ENCODE data around the gene IRF2. TPM values are rescaled to one million over a fixed set of nuclear protein-coding genes. Genes with fewer than 3 reads are reported as not detected.
A peak's percentile ranks its signal among the peaks of the same experiment; 100 is the strongest.

The IRF2 gene
- total and polyA plus RNA-seq, 2 experiments from 2014 or later, result 12.8 to 14.2 TPM

- Histone ChIP-seq H3K79me2 (ENCODE audit: insufficient read depth) (peaks cover 61% of the 10 kb centered on the region), H3K36me3 (ENCODE audit: low read depth) (no peaks in the 10 kb centered on the region), H3K9ac (peak overlapping the region; percentile 97), H3K9me3 (ENCODE audit: low read depth) (no peaks in the 10 kb centered on the region), H4K20me1 (ENCODE audit: insufficient read depth) (no peaks in the 10 kb centered on the region), H3K9me2 (ENCODE audit: insufficient read depth) (no peaks in the 10 kb centered on the region), H3K27me3 (replicated peaks; ENCODE audit: insufficient read depth) (no peaks in the 10 kb centered on the region), H3K27ac (peak overlapping the region; percentile 94), H3K4me1 (ENCODE audit: insufficient read depth) (peaks cover 19% of the 10 kb centered on the region), H3K4me3 (peak overlapping the region; percentile 99), H2AFZ (peak overlapping the region; percentile 80), H3K4me2 (ENCODE audit: unreplicated experiment) (peak overlapping the region; percentile 91), H3F3A (ENCODE audit: insufficient read depth) (peaks cover 15% of the 10 kb centered on the region)
- WGBS, 2 experiments (ENCODE audit: low coverage in 1 of 2, low lambda C conversion rate in 2 of 2, missing lambda C conversion rate in 2 of 2), result 1 to 2% methylated on average over 27 to 51 of the region's 65 CpGs
- peak; percentile 70 for DNase-seq
- TF ChIP-seq EZH2phosphoT487 (IDR thresholded peaks at IDR 0.05; ENCODE audit: insufficient read depth, low read depth), result no peak
- TF ChIP-seq EZH2 (IDR thresholded peaks at IDR 0.05; ENCODE audit: insufficient read depth, poor library complexity, severe bottlenecking), result no peak
- in situ Hi-C loops (cut with MboI), result no loop called here
These were observed 669 bp downstream of the IRF2 start for GRCh38 chr4:184473499-184474262.

GRCh38 chr4:184472614-184473498 is 1.5 kb downstream of the IRF2 start:
- Histone ChIP-seq H3K79me2 (ENCODE audit: insufficient read depth) (peaks cover 69% of the 10 kb centered on the region), H3K4me2 (ENCODE audit: unreplicated experiment) (peak overlapping the region; percentile 88), H3K9me3 (ENCODE audit: low read depth) (no peaks in the 10 kb centered on the region), H3K36me3 (ENCODE audit: low read depth) (no peaks in the 10 kb centered on the region), H3K9ac (peak overlapping the region; percentile 97), H3K4me3 (peak overlapping the region; percentile 99), H3K27me3 (replicated peaks; ENCODE audit: insufficient read depth) (no peaks in the 10 kb centered on the region), H4K20me1 (ENCODE audit: insufficient read depth) (no peaks in the 10 kb centered on the region), H3K4me1 (ENCODE audit: insufficient read depth) (peaks cover 19% of the 10 kb centered on the region), H2AFZ (peak overlapping the region; percentile 90), H3F3A (ENCODE audit: insufficient read depth) (peaks cover 15% of the 10 kb centered on the region), H3K9me2 (ENCODE audit: insufficient read depth) (no peaks in the 10 kb centered on the region), H3K27ac (peak overlapping the region; percentile 94)
- TF ChIP-seq EZH2 (IDR thresholded peaks at IDR 0.05; ENCODE audit: insufficient read depth, poor library complexity, severe bottlenecking) (no peak), EZH2phosphoT487 (IDR thresholded peaks at IDR 0.05; ENCODE audit: insufficient read depth, low read depth) (no peak)
- DNase-seq, result peak; percentile 88
- in situ Hi-C loops (cut with MboI), result no loop called here
- 1 to 2% methylated on average over 38 to 57 of the region's 104 CpGs for WGBS, 2 experiments (ENCODE audit: low coverage in 1 of 2, low lambda C conversion rate in 2 of 2, missing lambda C conversion rate in 2 of 2)

- TF ChIP-seq EZH2 (IDR thresholded peaks at IDR 0.05; ENCODE audit: insufficient read depth, poor library complexity, severe bottlenecking), result no peak
- TF ChIP-seq EZH2phosphoT487 (IDR thresholded peaks at IDR 0.05; ENCODE audit: insufficient read depth, low read depth), result no peak
- no peaks in the 10 kb centered on the region for H4K20me1 ChIP-seq (ENCODE audit: insufficient read depth)
- peak overlapping the region; percentile 88 for H3K4me2 ChIP-seq (ENCODE audit: unreplicated experiment)
- no peaks in the 10 kb centered on the region for H3K9me2 ChIP-seq (ENCODE audit: insufficient read depth)
- peak overlapping the region; percentile 97 for H3K9ac ChIP-seq
- peaks cover 19% of the 10 kb centered on the region for H3K4me1 ChIP-seq (ENCODE audit: insufficient read depth)
- peak overlapping the region; percentile 90 for H2AFZ ChIP-seq
- no peaks in the 10 kb centered on the region for H3K27me3 ChIP-seq (replicated peaks; ENCODE audit: insufficient read depth)
- no peaks in the 10 kb centered on the region for H3K9me3 ChIP-seq (ENCODE audit: low read depth)
- DNase-seq, result peak; percentile 70
- H3K79me2 ChIP-seq (ENCODE audit: insufficient read depth), result peaks cover 78% of the 10 kb centered on the region
- peaks cover 15% of the 10 kb centered on the region for H3F3A ChIP-seq (ENCODE audit: insufficient read depth)
- H3K4me3 ChIP-seq, result peak overlapping the region; percentile 99
- peak overlapping the region; percentile 94 for H3K27ac ChIP-seq
- WGBS, 2 experiments (ENCODE audit: low coverage in 1 of 2, low lambda C conversion rate in 2 of 2, missing lambda C conversion rate in 2 of 2), result 8 to 10% methylated on average over 13 of the region's 13 CpGs
- in situ Hi-C loops (cut with MboI), result no loop called here
- no peaks in the 10 kb centered on the region for H3K36me3 ChIP-seq (ENCODE audit: low read depth)
These were observed 2.3 kb downstream of the IRF2 start for GRCh38 chr4:184471881-184472613.

GRCh38 chr4:184470785-184471110 is 3.6 kb downstream of the IRF2 start:
- Histone ChIP-seq H3K4me1 (ENCODE audit: insufficient read depth) (peaks cover 16% of the 10 kb centered on the region), H3K4me3 (no peak overlapping the region), H3K9me2 (ENCODE audit: insufficient read depth) (no peaks in the 10 kb centered on the region), H3K9me3 (ENCODE audit: low read depth) (no peaks in the 10 kb centered on the region), H4K20me1 (ENCODE audit: insufficient read depth) (no peaks in the 10 kb centered on the region), H3K27me3 (replicated peaks; ENCODE audit: insufficient read depth) (no peaks in the 10 kb centered on the region), H3F3A (ENCODE audit: insufficient read depth) (peaks cover 15% of the 10 kb centered on the region), H3K27ac (no peak overlapping the region), H3K36me3 (ENCODE audit: low read depth) (no peaks in the 10 kb centered on the region), H3K4me2 (ENCODE audit: unreplicated experiment) (no peak overlapping the region), H2AFZ (no peak overlapping the region), H3K79me2 (ENCODE audit: insufficient read depth) (peaks cover 88% of the 10 kb centered on the region), H3K9ac (0 out of 2 replicates have a peak overlapping the region, but pooled peaks have one; percentile 97)
- TF ChIP-seq EZH2phosphoT487 (IDR thresholded peaks at IDR 0.05; ENCODE audit: insufficient read depth, low read depth), result no peak
- TF ChIP-seq EZH2 (IDR thresholded peaks at IDR 0.05; ENCODE audit: insufficient read depth, poor library complexity, severe bottlenecking), result no peak
- WGBS, 2 experiments (ENCODE audit: low coverage in 1 of 2, low lambda C conversion rate in 2 of 2, missing lambda C conversion rate in 2 of 2), result 79 to 89% methylated on average over 2 of the region's 2 CpGs
- in situ Hi-C loops (cut with MboI), result no loop called here
- no peak for DNase-seq

All from GM23248 (cell line).